Smooth muscle cell of the coronary artery (primary cell): Measurements from ENCODE around the gene PTF1A. TPM values are rescaled to one million over a fixed set of nuclear protein-coding genes. Genes with fewer than 3 reads are reported as not detected.

Experiments
- total RNA-seq: library from RNA; depleted of rRNA; stranded (reverse); fragments of >200 nt; gene quantifications from 2 replicates; pipeline ENCODE4 v1.2.3, GENCODE V29; 2014; ENCODE audit warnings: low replicate concordance

The PTF1A gene, protein sequence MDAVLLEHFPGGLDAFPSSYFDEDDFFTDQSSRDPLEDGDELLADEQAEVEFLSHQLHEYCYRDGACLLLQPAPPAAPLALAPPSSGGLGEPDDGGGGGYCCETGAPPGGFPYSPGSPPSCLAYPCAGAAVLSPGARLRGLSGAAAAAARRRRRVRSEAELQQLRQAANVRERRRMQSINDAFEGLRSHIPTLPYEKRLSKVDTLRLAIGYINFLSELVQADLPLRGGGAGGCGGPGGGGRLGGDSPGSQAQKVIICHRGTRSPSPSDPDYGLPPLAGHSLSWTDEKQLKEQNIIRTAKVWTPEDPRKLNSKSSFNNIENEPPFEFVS
- total RNA-seq: not detected in 2 replicates

DNA sequence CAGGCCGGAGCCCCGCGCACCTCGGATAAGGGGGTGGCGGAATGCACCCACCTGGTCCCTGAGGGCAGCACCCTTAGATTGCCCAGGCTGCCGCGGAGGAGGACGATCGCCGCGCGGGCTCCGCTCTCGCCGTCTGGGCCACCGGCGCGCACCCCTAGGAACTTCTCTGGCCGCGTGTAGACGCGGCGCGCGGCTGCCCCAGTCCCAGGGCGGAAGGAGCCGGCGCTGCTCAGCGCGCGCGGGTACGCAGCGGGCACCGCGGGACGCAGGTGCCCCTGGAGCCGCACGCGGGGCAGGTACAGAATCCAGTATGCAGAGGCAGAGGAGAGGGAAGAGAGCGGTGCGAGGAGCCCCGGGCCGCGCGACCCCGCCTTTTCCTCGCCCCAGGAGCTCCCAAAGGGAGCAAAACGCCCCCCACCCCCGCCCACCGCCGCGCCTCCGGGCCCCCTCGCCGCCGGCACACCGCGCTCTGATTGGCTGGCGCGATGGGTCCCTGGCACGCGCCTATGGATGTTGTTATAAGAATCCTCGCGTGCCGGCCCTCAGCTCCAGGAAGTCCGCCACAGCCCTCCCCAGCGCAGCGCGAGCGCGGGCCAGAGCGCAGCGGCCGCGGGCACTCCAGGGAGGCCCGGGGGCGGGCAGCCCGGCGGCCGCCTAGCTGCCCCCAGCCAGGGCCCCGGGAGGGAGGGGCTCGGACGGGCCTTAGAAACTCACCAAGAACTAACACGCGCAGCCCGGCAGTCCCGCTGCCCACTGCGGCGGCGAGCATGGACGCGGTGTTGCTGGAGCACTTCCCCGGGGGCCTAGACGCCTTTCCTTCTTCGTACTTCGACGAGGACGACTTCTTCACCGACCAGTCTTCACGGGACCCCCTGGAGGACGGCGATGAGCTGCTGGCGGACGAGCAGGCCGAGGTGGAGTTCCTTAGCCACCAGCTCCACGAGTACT is at the start of gene PTF1A:
PTF1A (plus strand) TSS at position 549 of the 948 bp plus-strand sequence; CDS start at position 768, 219 bp downstream.

Other genes with a start within 250 kb of the PTF1A start
- gene MSRB2, start 96.7 kb upstream of the PTF1A start, total RNA-seq: 15.1 and 20.9 TPM in 2 replicates
- gene C10orf67, start 152.5 kb downstream of the PTF1A start, total RNA-seq: not detected in 2 replicates
- 3.7 and 5.9 TPM in 2 replicates for gene OTUD1, start 246.8 kb downstream of the PTF1A start, total RNA-seq